ENCODE measurements around the gene ALK. TPM values are rescaled to one million over a fixed set of nuclear protein-coding genes. Genes with fewer than 3 reads are reported as not detected.

ALK gene
- total RNA-seq, 1 experiment from 2014 or later = 0.07 TPM

GRCh38 chr2:29632018-29632417, 289.4 kb downstream of the ALK start:
- no peak for TF ChIP-seq CTCF (IDR thresholded peaks at IDR 0.05; ENCODE audit: unreplicated experiment)
- no peaks in the 10 kb centered on the region for H3K9me3 Mint-ChIP-seq (ENCODE audit: unreplicated experiment)
- no TSS peak for BruUV-seq (replicated peaks)
- H3K36me3 Mint-ChIP-seq (ENCODE audit: insufficient read depth, unreplicated experiment) = no peaks in the 10 kb centered on the region
- peak; percentile 38 for DNase-seq (ENCODE audit: unreplicated experiment)
- intact Hi-C loops (cut with micrococcal nuclease) = no loop called here
- POLR2A ChIA-PET = interaction anchor here (0.7 kb wide), 1 partner anchor 86 kb away, joined by 3 read pairs; no protein-coding TSS in a partner anchor
- no peak overlapping the region for H3K27ac Mint-ChIP-seq (ENCODE audit: low read depth, unreplicated experiment)
- CTCF ChIA-PET = interaction anchor here (0.5 to 1.0 kb wide), 2 partner anchors 18 to 263 kb away, joined by 3 read pairs; no protein-coding TSS in a partner anchor
- H3K4me3 Mint-ChIP-seq (ENCODE audit: unreplicated experiment) = no peak overlapping the region
- no peaks in the 10 kb centered on the region for H3K27me3 Mint-ChIP-seq (ENCODE audit: insufficient read depth, unreplicated experiment)
- H3K4me1 Mint-ChIP-seq (ENCODE audit: insufficient read depth, unreplicated experiment) = peaks cover 17% of the 10 kb centered on the region

GRCh38 chr2:29629495-29629894, 291.9 kb downstream of the ALK start:
- intact Hi-C loops (cut with micrococcal nuclease) = no loop called here
- Mint-ChIP-seq H3K36me3 (ENCODE audit: insufficient read depth, unreplicated experiment) (no peaks in the 10 kb centered on the region), H3K27me3 (ENCODE audit: insufficient read depth, unreplicated experiment) (peaks cover 12% of the 10 kb centered on the region), H3K4me3 (ENCODE audit: unreplicated experiment) (no peak overlapping the region), H3K9me3 (ENCODE audit: unreplicated experiment) (no peaks in the 10 kb centered on the region), H3K4me1 (ENCODE audit: insufficient read depth, unreplicated experiment) (peaks cover 18% of the 10 kb centered on the region), H3K27ac (ENCODE audit: low read depth, unreplicated experiment) (no peak overlapping the region)
- POLR2A ChIA-PET = no interaction called here
- no peak for TF ChIP-seq CTCF (IDR thresholded peaks at IDR 0.05; ENCODE audit: unreplicated experiment)
- DNase-seq (ENCODE audit: unreplicated experiment) = no peak
- BruUV-seq (replicated peaks) = no TSS peak
- CTCF ChIA-PET = interaction anchor here (0.6 kb wide), 1 partner anchor 257 kb away, joined by 3 read pairs; no protein-coding TSS in a partner anchor

- no peak overlapping the region for H3K4me3 Mint-ChIP-seq (ENCODE audit: unreplicated experiment)
- DNase-seq (ENCODE audit: unreplicated experiment) = no peak
- intact Hi-C loops (cut with micrococcal nuclease) = no loop called here
- peaks cover 19% of the 10 kb centered on the region for H3K27me3 Mint-ChIP-seq (ENCODE audit: insufficient read depth, unreplicated experiment)
- no peak overlapping the region for H3K27ac Mint-ChIP-seq (ENCODE audit: low read depth, unreplicated experiment)
- ChIA-PET CTCF (no interaction called here), POLR2A (no interaction called here)
- no TSS peak for BruUV-seq (replicated peaks)
- H3K36me3 Mint-ChIP-seq (ENCODE audit: insufficient read depth, unreplicated experiment) = no peaks in the 10 kb centered on the region
- no peaks in the 10 kb centered on the region for H3K9me3 Mint-ChIP-seq (ENCODE audit: unreplicated experiment)
- TF ChIP-seq CTCF (IDR thresholded peaks at IDR 0.05; ENCODE audit: unreplicated experiment) = no peak
- peaks cover 18% of the 10 kb centered on the region for H3K4me1 Mint-ChIP-seq (ENCODE audit: insufficient read depth, unreplicated experiment)
These were observed 292.5 kb downstream of the ALK start for GRCh38 chr2:29628862-29629261.

GRCh38 chr2:29628108-29628745, 293.2 kb downstream of the ALK start:
- ChIA-PET CTCF (interaction anchor here (0.6 kb wide), 1 partner anchor 320 kb away, joined by 4 read pairs; no protein-coding TSS in a partner anchor), POLR2A (no interaction called here)
- no TSS peak for BruUV-seq (replicated peaks)
- H3K27me3 Mint-ChIP-seq (ENCODE audit: insufficient read depth, unreplicated experiment) = peaks cover 19% of the 10 kb centered on the region
- peaks cover 18% of the 10 kb centered on the region for H3K4me1 Mint-ChIP-seq (ENCODE audit: insufficient read depth, unreplicated experiment)
- no peak overlapping the region for H3K4me3 Mint-ChIP-seq (ENCODE audit: unreplicated experiment)
- no peak for DNase-seq (ENCODE audit: unreplicated experiment)
- H3K27ac Mint-ChIP-seq (ENCODE audit: low read depth, unreplicated experiment) = no peak overlapping the region
- no peak for TF ChIP-seq CTCF (IDR thresholded peaks at IDR 0.05; ENCODE audit: unreplicated experiment)
- intact Hi-C loops (cut with micrococcal nuclease) = no loop called here
- H3K36me3 Mint-ChIP-seq (ENCODE audit: insufficient read depth, unreplicated experiment) = no peaks in the 10 kb centered on the region
- H3K9me3 Mint-ChIP-seq (ENCODE audit: unreplicated experiment) = no peaks in the 10 kb centered on the region

Data from MCF 10A (cell line).